Endothelial cell (in vitro differentiated cells): ENCODE results near the gene TIPRL. TPM values are rescaled to one million over a fixed set of nuclear protein-coding genes. Genes with fewer than 3 reads are reported as not detected.

Source experiments
- DNase-seq: peaks from one replicate; pipeline ENCODE4 v3.0.0; 2021; ENCODE audit warnings: low spot score
- H3K27ac Mint-ChIP-seq: one replicate; pipeline ENCODE4 v1.8.0; 2021; ENCODE audit warnings: mixed read lengths, inconsistent platforms; ENCODE audit not compliant: unreplicated experiment
- H3K27me3 Mint-ChIP-seq: one replicate; pipeline ENCODE4 v1.8.0; 2021; ENCODE audit warnings: mild to moderate bottlenecking, moderate library complexity, mixed read lengths, inconsistent platforms; ENCODE audit not compliant: unreplicated experiment
- H3K36me3 Mint-ChIP-seq: one replicate; pipeline ENCODE4 v1.8.0; 2021; ENCODE audit warnings: mild to moderate bottlenecking, low read depth, mixed read lengths, inconsistent platforms; ENCODE audit not compliant: unreplicated experiment
- H3K4me1 Mint-ChIP-seq: one replicate; pipeline ENCODE4 v1.8.0; 2021; ENCODE audit warnings: mild to moderate bottlenecking, mixed read lengths, inconsistent platforms; ENCODE audit not compliant: unreplicated experiment
- H3K4me3 Mint-ChIP-seq: one replicate; pipeline ENCODE4 v1.8.0; 2021; ENCODE audit warnings: mild to moderate bottlenecking, mixed read lengths, inconsistent platforms; ENCODE audit not compliant: unreplicated experiment
- H3K9me3 Mint-ChIP-seq: one replicate; pipeline ENCODE4 v1.8.0; 2021; ENCODE audit warnings: mixed read lengths, inconsistent platforms; ENCODE audit not compliant: unreplicated experiment
- CTCF ChIP-seq: fragments of 200-600 bp; sonication (generic); IDR thresholded peaks from one replicate; pipeline ENCODE4 v1.5.0; 2021; ENCODE audit warnings: antibody characterized with exemption; ENCODE audit not compliant: unreplicated experiment
- total RNA-seq: library from RNA; stranded (reverse); fragmentation: NEBNext Ultra II Directional; extraction: Animal tissue kit (Norgen Biotek cat#: 25700); gene quantifications from one replicate; pipeline ENCODE4 v1.2.1, GENCODE V29; 2021; ENCODE audit not compliant: unreplicated experiment

TIPRL gene
- total RNA-seq, 1 donor from 2014 or later, result 34.2 TPM

- H3K4me1 Mint-ChIP-seq, result no peaks in the 10 kb centered on the region
- no peak for TF ChIP-seq CTCF
- H3K27ac Mint-ChIP-seq, result no peak overlapping the region
- H3K4me3 Mint-ChIP-seq, result no peak overlapping the region
- H3K27me3 Mint-ChIP-seq, result peaks cover 8% of the 10 kb centered on the region
- H3K36me3 Mint-ChIP-seq, result no peaks in the 10 kb centered on the region
- peaks cover 2% of the 10 kb centered on the region for H3K9me3 Mint-ChIP-seq
- no peak for DNase-seq
These were observed 14.0 kb upstream of the TIPRL start for GRCh38 chr1:168164771-168165170.

GRCh38 chr1:168167806-168168205 is 11.0 kb upstream of the TIPRL start:
- no peaks in the 10 kb centered on the region for H3K4me1 Mint-ChIP-seq
- no peak for DNase-seq
- no peak overlapping the region for H3K4me3 Mint-ChIP-seq
- no peak for TF ChIP-seq CTCF
- no peaks in the 10 kb centered on the region for H3K9me3 Mint-ChIP-seq
- H3K36me3 Mint-ChIP-seq, result no peaks in the 10 kb centered on the region
- H3K27ac Mint-ChIP-seq, result no peak overlapping the region
- H3K27me3 Mint-ChIP-seq, result peaks cover 6% of the 10 kb centered on the region

- no peaks in the 10 kb centered on the region for H3K9me3 Mint-ChIP-seq
- H3K27ac Mint-ChIP-seq, result no peak overlapping the region
- H3K36me3 Mint-ChIP-seq, result no peaks in the 10 kb centered on the region
- peaks cover 5% of the 10 kb centered on the region for H3K27me3 Mint-ChIP-seq
- no peak overlapping the region for H3K4me3 Mint-ChIP-seq
- DNase-seq, result no peak
- no peak for TF ChIP-seq CTCF
- H3K4me1 Mint-ChIP-seq, result no peaks in the 10 kb centered on the region
These were observed 7.9 kb upstream of the TIPRL start for GRCh38 chr1:168170564-168171508.

GRCh38 chr1:168172250-168172915 is 6.4 kb upstream of the TIPRL start:
- TF ChIP-seq CTCF, result no peak
- Mint-ChIP-seq H3K4me3 (no peak overlapping the region), H3K27ac (no peak overlapping the region)

GRCh38 chr1:168178227-168178637 is 530 bp upstream of the TIPRL start:
- Mint-ChIP-seq H3K9me3 (no peaks in the 10 kb centered on the region), H3K27me3 (peaks cover 2% of the 10 kb centered on the region), H3K36me3 (no peaks in the 10 kb centered on the region), H3K4me3 (no peak overlapping the region), H3K4me1 (no peaks in the 10 kb centered on the region), H3K27ac (no peak overlapping the region)
- no peak for TF ChIP-seq CTCF
- DNase-seq, result no peak

More at GRCh38 chr1:168172250-168172915, 6.4 kb upstream of the TIPRL start:
- H3K27me3 Mint-ChIP-seq, result peaks cover 5% of the 10 kb centered on the region
- no peaks in the 10 kb centered on the region for H3K4me1 Mint-ChIP-seq
- DNase-seq, result no peak
- no peaks in the 10 kb centered on the region for H3K9me3 Mint-ChIP-seq
- no peaks in the 10 kb centered on the region for H3K36me3 Mint-ChIP-seq
